NCI-H82 treated with DMSO at 0.1 percent for 48 hours (cell line): ENCODE measurements around the gene YDJC.
"Not testable (repeated sequence)": the region's sequence is repeated elsewhere in the genome, so short reads cannot be mapped to it uniquely, and the experiment has no call there.

ENCODE experiments used
- DNase-seq: peaks from one replicate; lab custom pipeline; 2025; ENCODE audit not compliant: unreplicated experiment; lab: John Stamatoyannopoulos, UW

Gene YDJC

DNA sequence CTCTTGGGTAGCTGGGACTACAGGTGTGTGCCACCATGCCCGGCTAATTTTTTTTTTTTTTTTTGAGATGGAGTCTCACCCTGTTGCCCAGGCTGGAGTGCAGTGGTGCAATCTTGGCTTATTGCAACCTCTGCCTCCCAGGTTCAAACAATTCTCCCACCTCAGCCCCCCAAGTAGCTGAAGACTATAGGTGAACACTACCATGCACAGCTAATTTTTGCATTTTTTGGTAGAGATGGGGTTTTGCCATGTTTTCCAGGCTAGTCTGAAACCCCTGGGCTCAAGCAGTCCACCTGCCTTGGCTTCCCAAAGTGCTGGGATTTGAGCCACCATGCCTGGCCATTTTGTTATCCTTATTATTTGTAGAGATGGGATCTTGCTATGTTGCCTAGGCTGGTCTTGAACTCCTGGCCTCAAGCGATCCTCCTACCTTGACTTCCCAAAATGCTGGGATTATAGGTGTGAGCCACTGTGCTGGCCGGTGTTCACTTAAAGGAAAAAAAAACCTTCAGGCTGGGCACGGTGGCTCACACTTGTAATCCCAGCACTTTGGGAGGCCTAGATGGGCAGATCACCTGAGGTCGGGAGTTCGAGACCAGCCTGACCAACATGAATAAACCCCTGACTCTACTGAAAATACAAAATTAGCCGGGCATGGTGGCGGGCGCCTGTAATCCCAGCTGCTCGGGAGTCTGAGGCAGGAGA is 48.7 kb downstream of the YDJC start:
- DNase-seq: not testable (repeated sequence)

DNA sequence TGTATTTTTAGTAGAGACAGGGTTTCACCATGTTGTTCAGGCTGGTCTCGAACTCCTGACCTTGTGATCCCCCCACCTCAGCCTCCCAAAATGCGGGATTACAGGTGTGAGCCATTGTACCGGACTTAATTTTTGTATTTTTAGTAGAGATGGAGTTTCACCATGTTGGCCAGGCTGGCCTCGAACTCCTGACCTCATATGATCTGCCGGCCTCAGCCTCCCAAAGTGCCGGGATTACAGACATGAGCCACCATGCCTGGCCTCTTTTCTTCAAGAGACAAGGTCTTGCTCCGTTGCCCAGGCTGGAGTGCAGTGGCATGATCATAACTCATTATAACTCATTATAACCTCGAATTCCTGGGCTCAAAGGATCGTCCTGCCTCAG is 49.2 kb downstream of the YDJC start:
- DNase-seq: not testable (repeated sequence)

- DNase-seq: no peak
Observed at GRCh38 chr22:21579474-21579851, 50.4 kb downstream of the YDJC start.
